ENCODE results near the gene SEMA4D.

- TF ChIP-seq POLR2A (IDR thresholded peaks at IDR 0.05) (no peak), CTCF (IDR thresholded peaks at IDR 0.05) (no peak)
Observed at GRCh38 chr9:89462199-89462598, 35.7 kb downstream of the SEMA4D start.

Measured in uterus (tissue), 2 donors.